SK-N-SH (cell line): ENCODE measurements around the gene SLC6A11. TPM values are rescaled to one million over a fixed set of nuclear protein-coding genes. Genes with fewer than 3 reads are reported as not detected.

ENCODE experiments used
- CTCF ChIA-PET: fragments of 300-600, 350-600 bp; formaldehyde crosslinking; extraction: SDS; loops from one replicate; lab custom pipeline; 2021; lab: Yijun Ruan, JAX
- POLR2A ChIA-PET: fragments of 350-600 bp; sonication (Branson Sonifier 250); formaldehyde crosslinking; extraction: SDS; loops from one replicate; lab custom pipeline; 2020; ENCODE audit warnings: antibody characterized with exemption, inconsistent platforms; lab: Yijun Ruan, JAX
- DNase-seq: peaks from one replicate; pipeline ENCODE4 v3.0.0; 2012
- H2AFZ ChIP-seq: fragments of 200-600 bp; sonication (generic); 2 replicates; pipeline ENCODE4 v1.8.1; 2016; ENCODE audit warnings: antibody characterized with exemption, mild to moderate bottlenecking, low read depth
- H3F3A ChIP-seq: fragments of 200-600 bp; sonication (generic); replicated peaks from 2 replicates; pipeline ENCODE3; 2016; ENCODE audit warnings: antibody characterized with exemption, mild to moderate bottlenecking; ENCODE audit not compliant: insufficient read depth
- H3K27ac ChIP-seq, 2 experiments: fragments of 200-500 bp in 1 of 2; fragments of 200-600 bp in 1 of 2; sonication (Bioruptor generic) in 1 of 2; sonication (generic), shearing (Covaris generic) in 1 of 2; 2 replicates each; pipeline versions ENCODE4 v1.5.1 to v1.6.1; 2014 to 2016; ENCODE audit warnings: low read depth in 2 of 2, inconsistent platforms in 1 of 2, low read length in 1 of 2, mild to moderate bottlenecking in 1 of 2, mixed read lengths in 1 of 2
- H3K27me3 ChIP-seq: fragments of 200-600 bp; sonication (generic), shearing (Covaris generic); 2 replicates; pipeline ENCODE4 v1.6.1; 2016; ENCODE audit warnings: mixed run types; ENCODE audit not compliant: insufficient read depth
- H3K36me3 ChIP-seq, 2 experiments: fragments of 200-500 bp in 1 of 2; fragments of 200-600 bp in 1 of 2; sonication (Bioruptor generic) in 1 of 2; sonication (generic) in 1 of 2; replicated peaks in 1 of 2; 2 replicates each; pipeline versions ENCODE3 to v1.5.1; 2014 to 2016; ENCODE audit warnings: low read length in 1 of 2, mild to moderate bottlenecking in 1 of 2; ENCODE audit not compliant: insufficient read depth in 2 of 2, control insufficient read depth in 1 of 2
- H3K4me1 ChIP-seq, 2 experiments: fragments of 200-500 bp in 1 of 2; fragments of 200-600 bp in 1 of 2; sonication (Bioruptor generic) in 1 of 2; sonication (generic), shearing (Covaris generic) in 1 of 2; 2 replicates each; pipeline versions ENCODE4 v1.5.1 to v1.6.1; 2014 to 2016; ENCODE audit warnings: low read depth in 1 of 2, low read length in 1 of 2, mixed run types in 1 of 2; ENCODE audit not compliant: insufficient read depth in 2 of 2, control insufficient read depth in 1 of 2
- H3K4me2 ChIP-seq: fragments of 200-600 bp; sonication (generic), shearing (Covaris generic); 2 replicates; pipeline ENCODE4 v1.6.1; 2017; ENCODE audit warnings: mixed run types
- H3K4me3 ChIP-seq, 2 experiments: fragments of 200-500 bp in 1 of 2; fragments of 200-600 bp in 1 of 2; sonication (Bioruptor generic) in 1 of 2; sonication (generic), shearing (Covaris generic) in 1 of 2; 2 replicates each; pipeline versions ENCODE4 v1.5.1 to v1.8.1; 2014 to 2016; ENCODE audit warnings: low read depth in 2 of 2, inconsistent platforms in 1 of 2, low read length in 1 of 2, mild to moderate bottlenecking in 1 of 2, mixed read lengths in 1 of 2, moderate library complexity in 1 of 2
- H3K79me2 ChIP-seq: fragments of 200-600 bp; sonication (generic); 2 replicates; pipeline ENCODE4 v1.8.1; 2017; ENCODE audit warnings: mild to moderate bottlenecking; ENCODE audit not compliant: insufficient read depth
- H3K9ac ChIP-seq: fragments of 200-600 bp; sonication (generic); 2 replicates; pipeline ENCODE4 v1.6.1; 2017; ENCODE audit warnings: mixed run types
- H3K9me2 ChIP-seq: fragments of 200-600 bp; sonication (generic); 2 replicates; pipeline ENCODE4 v1.6.1; 2017; ENCODE audit warnings: mixed run types
- H3K9me3 ChIP-seq: fragments of 200-600 bp; sonication (generic); 2 replicates; pipeline ENCODE4 v1.6.1; 2017; ENCODE audit warnings: mixed run types, mild to moderate bottlenecking, moderate library complexity
- H4K20me1 ChIP-seq: fragments of 200-600 bp; sonication (generic); 2 replicates; pipeline ENCODE4 v1.6.1; 2017; ENCODE audit warnings: mild to moderate bottlenecking, mixed run types; ENCODE audit not compliant: insufficient read depth
- EZH2phosphoT487 ChIP-seq: fragments of 200-600 bp; sonication (generic); IDR thresholded peaks from 2 replicates; pipeline ENCODE4 v1.6.1; 2017; ENCODE audit warnings: low read depth, mixed run types, mild to moderate bottlenecking, antibody characterized with exemption, moderate library complexity, borderline replicate concordance
- IRF3 ChIP-seq: fragments of 150-350 bp; IDR thresholded peaks from 2 replicates; pipeline ENCODE4 v1.6.1; 2016; ENCODE audit warnings: mild to moderate bottlenecking, low read depth, low read length
- MAX ChIP-seq: IDR thresholded peaks from 2 replicates; pipeline ENCODE4 v1.4.0; 2012; ENCODE audit warnings: low read depth
- NRF1 ChIP-seq: IDR thresholded peaks from 2 replicates; pipeline ENCODE4 v1.6.1; 2012; ENCODE audit warnings: low read depth, mild to moderate bottlenecking, low read length
- RFX5 ChIP-seq: IDR thresholded peaks from 2 replicates; pipeline ENCODE4 v1.6.1; 2012; ENCODE audit warnings: mild to moderate bottlenecking, improper control_type of control experiment, low read length
- SMC3 ChIP-seq: IDR thresholded peaks from 2 replicates; pipeline ENCODE4 v1.6.1; 2012; ENCODE audit warnings: low read depth, low read length, improper control_type of control experiment
- TCF12 ChIP-seq: IDR thresholded peaks from 2 replicates; pipeline ENCODE4 v1.4.0; 2012
- USF2 ChIP-seq: fragments of 150-350 bp; IDR thresholded peaks from 2 replicates; pipeline ENCODE4 v1.6.1; 2017; ENCODE audit warnings: antibody characterized with exemption, low read length, low read depth, borderline replicate concordance
- WGBS: methylation state at CpG from one replicate; pipeline ENCODE4 v1.1.6; 2017; ENCODE audit warnings: low lambda C conversion rate; 5-methylcytosine and 5-hydroxymethylcytosine counted together
- polyA plus RNA-seq, 3 experiments: library from polyadenylated mRNA; depleted of rRNA; stranded (reverse); fragments of >200 nt; gene quantifications; 2 replicates each; pipeline ENCODE4 v1.2.3, GENCODE V29; 2012
- TF ChIP-seq, protein P1 (sequence below): fragments of 200-600 bp; sonication (generic); IDR thresholded peaks from 2 replicates; pipeline ENCODE4 v1.6.1; 2017; ENCODE audit warnings: antibody characterized with exemption, mild to moderate bottlenecking, moderate library complexity
- TF ChIP-seq, protein P2 (sequence below): IDR thresholded peaks from 2 replicates; pipeline ENCODE4 v1.6.1; 2012; ENCODE audit warnings: mild to moderate bottlenecking, low read depth, low read length, moderate library complexity

SLC6A11 gene
- polyA plus RNA-seq, 1 of the 3 experiments (the other 2 are of a cell fraction): 0.03 TPM

DNA sequence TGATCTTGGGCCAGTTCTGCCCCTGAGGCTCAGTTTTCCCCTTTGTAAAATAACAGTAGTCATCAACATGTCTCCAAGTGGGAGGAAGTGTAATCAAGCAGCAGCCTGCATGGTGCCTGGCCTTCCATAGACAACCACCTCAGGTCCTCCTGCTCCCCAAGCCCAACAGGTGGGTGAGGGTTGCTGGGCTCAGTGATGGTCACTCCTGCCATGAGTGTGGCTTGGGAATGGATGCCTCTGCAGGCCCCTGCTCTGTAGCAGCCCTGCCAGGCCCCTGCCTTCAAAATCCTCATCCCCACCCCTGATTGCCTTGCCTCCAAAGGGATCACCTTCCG lies 117.4 kb downstream of the SLC6A11 start:
- Histone ChIP-seq H3K36me3 (no peaks in the 10 kb centered on the region), H4K20me1 (no peaks in the 10 kb centered on the region), H3F3A (no peaks in the 10 kb centered on the region), H3K9ac (no peak overlapping the region), H3K9me3 (no peaks in the 10 kb centered on the region), H3K79me2 (no peaks in the 10 kb centered on the region), H3K27ac (no peak overlapping the region), H2AFZ (no peak overlapping the region), H3K4me1 (peaks cover 0 to 24% of the 10 kb centered on the region in 2 experiments; a peak in 2 of 4 replicates), H3K4me3 (no peak overlapping the region)
- ChIA-PET CTCF (interaction anchor here (2.1 kb wide), 1 partner anchor 9 kb away, joined by 9 read pairs; no protein-coding TSS in a partner anchor), POLR2A (no interaction called here)
- no peak for DNase-seq
- WGBS: 22% methylated on average over 1 of the region's 1 CpG
- TF ChIP-seq NRF1 (no peak), IRF3 (no peak), USF2 (no peak), MAX (no peak), SMC3 (no peak), EZH2phosphoT487 (no peak), RFX5 (no peak)
- TF ChIP-seq, protein P1, sequence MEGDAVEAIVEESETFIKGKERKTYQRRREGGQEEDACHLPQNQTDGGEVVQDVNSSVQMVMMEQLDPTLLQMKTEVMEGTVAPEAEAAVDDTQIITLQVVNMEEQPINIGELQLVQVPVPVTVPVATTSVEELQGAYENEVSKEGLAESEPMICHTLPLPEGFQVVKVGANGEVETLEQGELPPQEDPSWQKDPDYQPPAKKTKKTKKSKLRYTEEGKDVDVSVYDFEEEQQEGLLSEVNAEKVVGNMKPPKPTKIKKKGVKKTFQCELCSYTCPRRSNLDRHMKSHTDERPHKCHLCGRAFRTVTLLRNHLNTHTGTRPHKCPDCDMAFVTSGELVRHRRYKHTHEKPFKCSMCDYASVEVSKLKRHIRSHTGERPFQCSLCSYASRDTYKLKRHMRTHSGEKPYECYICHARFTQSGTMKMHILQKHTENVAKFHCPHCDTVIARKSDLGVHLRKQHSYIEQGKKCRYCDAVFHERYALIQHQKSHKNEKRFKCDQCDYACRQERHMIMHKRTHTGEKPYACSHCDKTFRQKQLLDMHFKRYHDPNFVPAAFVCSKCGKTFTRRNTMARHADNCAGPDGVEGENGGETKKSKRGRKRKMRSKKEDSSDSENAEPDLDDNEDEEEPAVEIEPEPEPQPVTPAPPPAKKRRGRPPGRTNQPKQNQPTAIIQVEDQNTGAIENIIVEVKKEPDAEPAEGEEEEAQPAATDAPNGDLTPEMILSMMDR: no peak
- TF ChIP-seq, all 33 proteins: peak for 0
- H3K4me2 ChIP-seq: no peak overlapping the region
- no peaks in the 10 kb centered on the region for H3K27me3 ChIP-seq
- no peaks in the 10 kb centered on the region for H3K9me2 ChIP-seq

DNA sequence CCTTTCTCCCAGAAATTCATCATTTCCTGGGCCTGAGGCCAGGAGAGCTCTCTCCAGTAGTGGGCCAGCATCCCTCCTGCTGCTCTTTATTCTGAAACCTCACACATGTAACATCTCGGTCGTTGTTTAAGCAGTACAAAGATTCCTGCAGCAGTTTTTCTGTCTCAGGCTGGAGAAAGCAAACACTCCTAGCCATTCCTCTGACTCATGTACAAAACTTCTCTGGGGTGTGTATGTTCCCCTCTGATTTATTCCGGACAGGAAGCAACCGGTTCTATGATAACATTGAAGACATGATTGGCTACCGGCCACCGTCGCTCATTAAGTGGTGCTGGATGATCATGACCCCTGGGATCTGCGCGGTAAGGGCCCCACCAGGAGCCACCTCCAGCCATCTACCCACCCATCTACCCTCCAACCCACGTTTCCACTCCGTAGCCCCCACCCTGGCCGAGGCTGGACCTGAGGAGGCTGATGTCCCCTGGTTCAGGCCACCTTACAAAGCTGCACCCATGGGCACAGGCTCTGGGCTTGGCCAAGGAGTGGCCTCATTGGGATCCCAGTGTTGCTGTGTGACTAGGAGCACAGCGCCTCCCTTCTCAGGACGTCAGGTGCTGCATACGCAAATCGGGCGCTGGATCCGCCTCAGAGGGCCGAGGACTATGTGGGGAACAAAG lies 117.9 kb downstream of the SLC6A11 start:
- 61% methylated on average over 19 of the region's 19 CpGs for WGBS

More for the DNA sequence above, 117.9 kb downstream of the SLC6A11 start:
- CTCF ChIA-PET: no interaction called here
- H3K9me3 ChIP-seq: no peaks in the 10 kb centered on the region
- DNase-seq: no peak
- H3K9me2 ChIP-seq: no peaks in the 10 kb centered on the region
- POLR2A ChIA-PET: no interaction called here
- peaks cover 0 to 19% of the 10 kb centered on the region in 2 experiments; a peak in 2 of 4 replicates for H3K4me1 ChIP-seq
- no peaks in the 10 kb centered on the region for H3K36me3 ChIP-seq
- no peak overlapping the region for H3K27ac ChIP-seq
- TF ChIP-seq TCF12: no peak
- TF ChIP-seq RFX5: no peak
- TF ChIP-seq, protein P2, sequence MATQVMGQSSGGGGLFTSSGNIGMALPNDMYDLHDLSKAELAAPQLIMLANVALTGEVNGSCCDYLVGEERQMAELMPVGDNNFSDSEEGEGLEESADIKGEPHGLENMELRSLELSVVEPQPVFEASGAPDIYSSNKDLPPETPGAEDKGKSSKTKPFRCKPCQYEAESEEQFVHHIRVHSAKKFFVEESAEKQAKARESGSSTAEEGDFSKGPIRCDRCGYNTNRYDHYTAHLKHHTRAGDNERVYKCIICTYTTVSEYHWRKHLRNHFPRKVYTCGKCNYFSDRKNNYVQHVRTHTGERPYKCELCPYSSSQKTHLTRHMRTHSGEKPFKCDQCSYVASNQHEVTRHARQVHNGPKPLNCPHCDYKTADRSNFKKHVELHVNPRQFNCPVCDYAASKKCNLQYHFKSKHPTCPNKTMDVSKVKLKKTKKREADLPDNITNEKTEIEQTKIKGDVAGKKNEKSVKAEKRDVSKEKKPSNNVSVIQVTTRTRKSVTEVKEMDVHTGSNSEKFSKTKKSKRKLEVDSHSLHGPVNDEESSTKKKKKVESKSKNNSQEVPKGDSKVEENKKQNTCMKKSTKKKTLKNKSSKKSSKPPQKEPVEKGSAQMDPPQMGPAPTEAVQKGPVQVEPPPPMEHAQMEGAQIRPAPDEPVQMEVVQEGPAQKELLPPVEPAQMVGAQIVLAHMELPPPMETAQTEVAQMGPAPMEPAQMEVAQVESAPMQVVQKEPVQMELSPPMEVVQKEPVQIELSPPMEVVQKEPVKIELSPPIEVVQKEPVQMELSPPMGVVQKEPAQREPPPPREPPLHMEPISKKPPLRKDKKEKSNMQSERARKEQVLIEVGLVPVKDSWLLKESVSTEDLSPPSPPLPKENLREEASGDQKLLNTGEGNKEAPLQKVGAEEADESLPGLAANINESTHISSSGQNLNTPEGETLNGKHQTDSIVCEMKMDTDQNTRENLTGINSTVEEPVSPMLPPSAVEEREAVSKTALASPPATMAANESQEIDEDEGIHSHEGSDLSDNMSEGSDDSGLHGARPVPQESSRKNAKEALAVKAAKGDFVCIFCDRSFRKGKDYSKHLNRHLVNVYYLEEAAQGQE: no peak
- TF ChIP-seq, protein P1: no peak
- no peaks in the 10 kb centered on the region for H3K79me2 ChIP-seq
- no peak overlapping the region for H3K9ac ChIP-seq
- H3F3A ChIP-seq: no peaks in the 10 kb centered on the region
- no peaks in the 10 kb centered on the region for H4K20me1 ChIP-seq
- H3K4me3 ChIP-seq: no peak overlapping the region
- no peaks in the 10 kb centered on the region for H3K27me3 ChIP-seq
- no peak overlapping the region for H2AFZ ChIP-seq
- H3K4me2 ChIP-seq: no peak overlapping the region
